GM18868 (cell line): Measurements from ENCODE around the gene TAF15.

ENCODE experiments used
- ATAC-seq: cut with Tn5 transposase; IDR thresholded peaks from one replicate; pipeline ENCODE4 v1.9.1; 2021; ENCODE audit warnings: mild to moderate bottlenecking, moderate library complexity; ENCODE audit not compliant: unreplicated experiment

TAF15 gene

DNA sequence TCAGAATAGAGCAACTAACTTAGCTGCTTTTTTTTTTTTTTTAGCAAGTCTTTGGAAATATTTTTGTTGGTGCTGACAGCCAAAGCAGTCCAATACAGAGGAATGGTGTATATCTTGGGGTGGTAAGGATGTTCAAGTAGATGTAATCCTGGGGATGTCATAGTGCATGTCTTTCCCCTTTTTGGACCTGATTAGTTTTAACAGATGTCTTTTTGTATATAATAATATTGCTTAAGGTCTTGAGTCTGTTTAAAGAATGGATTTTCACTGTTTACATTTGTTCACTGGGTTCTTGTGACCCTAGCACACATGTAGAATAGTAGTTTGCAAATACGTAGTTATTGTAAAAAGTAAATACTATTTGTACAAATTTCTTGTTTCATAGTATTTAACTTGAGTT, 7.9 kb downstream of the TAF15 start:
- ATAC-seq, result no peak

DNA sequence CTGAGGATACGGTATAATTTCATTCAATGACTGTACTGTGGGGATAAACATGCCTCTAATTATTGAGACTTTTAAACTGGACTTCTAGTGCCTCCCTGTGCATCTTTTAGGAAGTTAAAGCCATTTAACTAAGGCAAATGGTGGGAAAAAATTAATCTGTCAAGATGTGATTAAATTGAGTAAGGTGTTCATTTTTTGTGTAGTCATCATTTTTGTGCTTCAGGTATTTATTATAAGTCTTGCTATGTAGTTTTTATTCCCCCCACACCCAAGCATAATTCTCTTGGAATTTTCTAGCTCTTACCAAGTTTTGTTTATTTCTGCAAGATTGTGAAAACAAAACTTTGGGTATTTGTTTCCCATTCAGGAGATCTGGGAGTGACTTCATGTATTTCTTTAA, 10.2 kb downstream of the TAF15 start:
- no peak for ATAC-seq

DNA sequence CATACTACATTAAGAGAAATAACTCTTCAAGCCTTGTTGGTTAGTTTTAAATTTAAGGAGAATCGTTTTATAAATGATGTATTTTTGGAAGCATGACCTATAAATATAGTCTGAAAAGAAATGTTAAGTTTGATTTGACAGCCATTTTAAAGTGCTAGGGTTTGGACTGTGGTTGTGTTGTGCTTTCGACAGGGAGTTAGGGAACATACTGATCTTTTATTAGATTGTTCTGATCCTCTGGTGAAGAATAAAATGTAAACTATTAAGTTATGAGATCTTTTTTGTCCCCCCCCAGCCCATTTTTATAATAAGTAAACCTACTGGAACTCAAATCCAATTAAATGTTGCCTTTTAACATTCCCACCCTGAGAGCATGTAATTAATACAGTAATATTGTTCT, 12.0 kb downstream of the TAF15 start:
- no peak for ATAC-seq

DNA sequence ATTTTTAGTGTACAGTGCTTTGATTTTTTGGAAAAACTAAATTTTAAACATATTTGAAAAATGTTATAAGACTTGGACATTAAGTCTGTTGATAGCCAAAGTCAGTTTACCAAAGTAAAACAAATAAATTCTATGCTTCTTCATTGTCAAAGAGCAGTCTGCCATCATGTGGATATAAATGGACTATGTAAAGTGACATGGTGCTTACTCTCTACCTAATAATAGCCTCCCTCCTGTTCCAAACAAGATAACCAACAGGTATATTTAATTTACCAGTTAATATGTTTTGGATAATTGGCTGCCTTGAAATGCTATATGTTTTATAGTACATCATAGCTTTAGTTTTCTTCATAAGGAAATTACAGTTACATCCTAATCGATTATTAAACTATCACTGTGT, 15.9 kb downstream of the TAF15 start:
- no peak for ATAC-seq

DNA sequence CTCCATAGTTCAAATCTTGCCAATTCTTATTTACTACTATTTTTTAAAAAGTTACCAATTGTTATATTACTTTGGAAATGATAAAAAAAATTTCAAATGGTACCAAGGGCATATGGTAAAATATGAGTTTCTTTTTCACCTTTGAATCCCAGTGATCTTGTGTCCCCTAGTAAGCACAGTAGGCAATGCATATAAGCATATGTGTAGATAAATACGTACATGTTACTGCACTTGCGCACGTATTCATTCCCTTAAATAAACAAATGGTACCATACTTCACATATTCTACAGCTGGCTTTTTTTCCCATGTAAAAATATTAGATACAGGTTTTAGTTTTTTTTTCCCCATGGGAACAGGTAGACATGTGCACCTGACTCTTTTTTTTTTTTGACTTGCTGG, 31.8 kb downstream of the TAF15 start:
- no peak for ATAC-seq

DNA sequence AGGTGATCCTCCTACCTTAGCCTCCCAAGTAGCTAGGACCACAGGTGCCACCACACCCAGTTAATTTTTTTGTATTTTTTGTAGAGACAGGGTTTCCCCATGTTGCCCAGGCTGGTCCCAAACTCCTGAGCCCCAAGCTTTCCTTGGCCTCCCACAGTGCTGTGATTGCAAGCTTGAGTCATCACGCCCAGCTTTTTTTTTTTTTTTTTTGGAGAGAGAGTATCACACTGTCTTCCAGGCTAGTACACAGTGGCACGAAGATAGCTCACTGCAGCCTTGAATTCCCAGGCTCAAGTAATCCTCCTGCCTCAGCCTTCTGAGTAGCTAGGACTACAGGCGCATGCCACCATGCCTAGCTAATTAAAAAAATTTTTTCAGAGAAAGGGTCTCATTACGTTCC, 32.2 kb downstream of the TAF15 start:
- ATAC-seq, result no peak

DNA sequence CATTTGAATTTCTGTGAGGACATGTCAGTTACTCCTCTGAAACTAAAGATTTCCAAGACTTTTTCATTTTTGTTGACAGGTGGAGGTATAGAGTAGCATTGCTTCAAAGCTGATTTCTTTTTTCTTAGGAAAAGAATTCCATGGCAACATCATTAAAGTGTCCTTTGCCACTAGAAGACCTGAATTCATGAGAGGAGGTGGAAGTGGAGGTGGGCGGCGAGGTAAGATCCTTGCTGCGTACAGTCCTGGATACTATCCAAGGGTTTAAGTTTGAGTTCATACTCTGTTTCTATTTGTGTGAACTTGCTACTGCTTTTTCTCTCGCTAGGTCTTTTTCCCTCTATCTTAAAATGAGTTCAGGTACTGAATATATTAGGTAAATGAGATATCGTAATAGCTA, 33.0 kb downstream of the TAF15 start:
- no peak for ATAC-seq

DNA sequence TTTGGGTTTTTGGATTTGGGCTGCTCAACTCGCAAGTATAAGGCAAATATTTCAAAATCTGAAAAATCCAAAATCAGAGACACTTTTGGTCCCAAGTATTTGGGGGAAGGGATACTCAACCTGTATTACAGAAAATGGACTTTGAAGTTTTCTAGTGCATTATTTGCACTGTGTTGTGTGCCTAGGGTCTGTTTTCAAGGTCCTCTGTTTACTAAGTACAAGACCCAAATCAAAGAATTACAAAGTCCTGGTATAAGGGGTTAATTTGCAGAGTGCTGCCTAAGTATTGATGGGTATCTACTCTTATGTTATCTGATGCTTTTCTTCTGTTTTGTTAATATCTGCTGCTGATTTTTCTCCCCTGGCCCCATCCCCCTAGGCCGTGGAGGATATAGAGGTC, 34.4 kb downstream of the TAF15 start:
- ATAC-seq, result no peak

DNA sequence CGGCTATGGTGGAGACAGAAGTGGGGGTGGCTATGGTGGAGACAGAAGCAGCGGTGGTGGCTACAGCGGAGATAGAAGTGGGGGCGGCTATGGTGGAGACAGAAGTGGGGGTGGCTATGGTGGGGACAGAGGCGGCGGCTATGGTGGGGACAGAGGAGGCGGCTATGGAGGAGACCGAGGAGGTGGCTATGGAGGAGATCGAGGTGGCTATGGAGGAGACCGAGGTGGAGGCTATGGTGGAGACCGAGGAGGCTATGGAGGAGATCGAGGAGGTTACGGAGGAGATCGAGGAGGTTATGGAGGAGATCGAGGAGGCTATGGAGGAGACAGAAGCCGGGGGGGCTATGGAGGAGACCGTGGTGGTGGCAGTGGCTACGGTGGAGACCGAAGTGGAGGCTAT, 35.3 kb downstream of the TAF15 start:
- no peak for ATAC-seq

DNA sequence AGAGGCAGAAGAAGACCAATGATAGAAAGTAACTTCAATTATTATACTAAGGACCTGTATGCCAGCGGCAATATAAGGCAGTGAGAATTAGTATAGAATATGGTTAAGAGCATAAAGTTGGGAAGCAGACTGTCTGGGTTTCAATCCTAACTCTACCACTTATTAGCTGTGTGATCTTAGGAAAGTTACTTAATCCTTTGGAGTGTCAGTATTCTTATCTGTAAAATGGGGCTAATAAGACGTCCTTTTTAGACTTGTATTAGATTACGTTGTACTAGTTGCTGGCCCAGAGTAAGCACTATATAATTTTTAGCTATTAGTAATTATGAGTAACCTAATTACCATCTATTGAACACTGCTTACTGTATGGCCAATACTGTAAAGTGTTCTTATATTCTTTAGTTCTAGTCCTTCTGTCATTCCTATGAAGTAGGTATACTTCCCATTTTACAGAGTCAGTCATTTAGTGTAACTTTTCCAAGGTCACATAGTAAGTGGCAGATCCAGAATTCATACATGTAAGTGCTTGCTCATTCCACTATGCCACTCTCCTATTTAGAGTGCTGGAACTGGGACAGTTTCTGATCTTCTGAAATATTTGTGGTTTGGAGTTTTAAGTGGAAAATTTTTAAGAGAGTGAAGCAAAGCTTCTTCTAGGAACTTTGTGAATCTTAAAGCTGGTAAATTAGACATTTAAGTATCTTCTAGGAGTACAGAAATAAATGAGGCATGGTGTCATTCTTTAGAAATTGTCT, 36.9 kb downstream of the TAF15 start:
- ATAC-seq, result no peak

DNA sequence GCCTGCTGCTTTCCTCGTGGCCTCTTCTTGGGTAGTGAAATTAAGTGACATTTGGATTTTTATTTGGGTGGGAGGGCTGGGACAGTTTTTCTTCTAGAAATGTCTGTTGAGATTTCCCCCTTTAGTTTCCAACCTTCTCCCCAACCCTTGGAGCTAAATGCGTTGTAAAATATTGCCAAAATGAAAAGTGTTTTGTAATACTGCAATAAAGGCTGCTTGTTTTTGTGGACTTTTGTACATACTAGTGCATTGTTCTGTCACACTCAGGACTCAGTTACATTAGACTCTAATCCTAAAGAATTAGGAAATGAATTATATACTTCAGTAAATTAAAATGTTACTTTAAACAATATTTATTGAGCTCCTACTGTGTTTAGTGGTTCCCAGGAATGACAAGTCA, 37.7 kb downstream of the TAF15 start:
- no peak for ATAC-seq

DNA sequence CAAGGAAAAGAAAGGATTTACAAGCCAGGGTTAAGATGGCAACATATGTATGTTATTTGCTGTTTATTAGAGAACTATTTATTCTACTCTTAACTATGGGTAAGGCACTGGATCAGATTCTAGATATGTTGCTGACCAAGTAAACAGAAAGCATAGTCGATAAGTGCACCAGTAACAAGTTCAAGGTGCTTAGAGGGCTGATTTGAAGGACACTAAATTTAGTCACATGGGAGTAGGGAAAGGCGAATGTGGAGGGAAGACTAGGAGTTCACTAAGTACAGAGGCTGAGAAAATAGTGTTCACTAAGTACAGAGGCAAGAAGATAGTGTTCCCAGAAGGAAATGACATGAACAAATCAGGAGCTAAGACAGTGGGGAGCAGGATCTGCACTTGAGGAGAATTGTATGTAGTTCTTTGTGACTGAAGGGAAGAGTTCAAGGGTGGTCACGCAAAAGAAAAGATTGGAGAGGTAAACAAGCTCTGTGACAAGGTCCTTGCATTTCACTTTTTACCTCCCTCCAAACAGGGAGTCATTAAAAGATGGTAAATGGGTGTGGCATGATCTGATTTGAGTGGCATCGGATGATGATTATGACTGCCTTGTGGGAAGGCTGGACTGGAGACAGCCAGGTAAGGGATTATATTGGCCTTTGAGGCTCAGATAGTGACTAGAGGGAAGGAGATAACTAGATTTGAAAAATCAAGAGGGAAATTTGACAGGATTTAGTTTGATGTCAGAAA, 38.5 kb downstream of the TAF15 start:
- no peak for ATAC-seq

DNA sequence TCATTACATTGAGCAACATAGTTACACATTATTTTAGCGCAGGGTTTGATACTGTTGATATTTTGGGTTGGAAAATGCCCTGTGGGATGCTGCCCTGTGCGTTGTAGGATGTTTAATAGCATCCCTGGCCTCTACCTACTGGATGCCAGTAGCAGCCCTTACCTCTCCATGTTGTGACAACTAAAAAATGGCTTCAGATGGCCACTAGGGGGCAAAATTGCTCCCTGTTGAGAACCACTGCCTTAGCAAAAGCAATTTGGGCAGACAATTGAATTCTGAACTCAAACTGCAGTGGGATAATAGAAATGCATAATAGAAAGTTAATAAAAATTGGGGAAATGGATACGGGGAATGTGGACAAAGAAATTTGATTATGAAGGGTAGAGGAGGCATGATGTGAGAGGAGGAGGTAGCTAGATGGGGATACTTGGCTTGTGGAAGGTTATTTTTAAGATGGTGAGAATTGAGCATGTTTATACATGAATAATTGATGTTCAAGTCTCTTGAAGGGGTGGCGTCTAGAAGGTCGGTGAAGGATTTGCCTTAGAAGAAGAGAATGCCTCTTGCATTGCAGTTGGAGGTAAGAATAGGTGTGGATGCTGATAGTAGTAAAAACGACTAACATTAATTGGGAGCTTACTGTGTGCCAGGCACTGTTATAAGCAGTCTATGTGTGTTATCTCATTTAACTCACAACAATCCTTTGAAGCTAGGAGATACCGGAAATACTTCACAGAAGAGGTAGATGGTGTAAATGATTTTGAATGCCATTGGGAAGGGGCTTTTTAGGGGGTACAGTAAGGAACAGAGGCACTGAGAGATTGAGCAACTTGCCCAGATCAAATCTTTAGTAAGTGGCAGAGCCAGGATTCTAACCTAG, 40.4 kb downstream of the TAF15 start:
- ATAC-seq, result no peak

DNA sequence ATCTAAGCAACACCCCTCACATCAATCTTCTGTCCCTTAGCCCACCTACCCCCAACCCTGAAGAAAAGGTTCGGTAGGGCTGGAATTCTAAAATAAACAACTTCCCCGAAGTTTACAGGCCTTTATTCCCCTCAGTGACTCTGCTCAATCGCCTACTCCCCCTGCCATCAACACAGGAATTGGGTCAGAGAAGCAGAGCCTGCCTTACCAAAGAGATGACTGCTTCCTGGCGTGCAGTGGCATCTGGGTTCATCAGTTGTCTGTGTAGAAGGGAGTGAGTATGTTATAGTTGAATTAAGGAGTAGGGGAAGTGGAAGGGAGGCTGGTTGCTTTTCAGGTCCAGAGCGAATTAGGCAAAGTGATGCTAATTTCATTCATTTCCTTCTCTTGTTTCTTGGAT, 46.7 kb downstream of the TAF15 start:
- no peak for ATAC-seq

DNA sequence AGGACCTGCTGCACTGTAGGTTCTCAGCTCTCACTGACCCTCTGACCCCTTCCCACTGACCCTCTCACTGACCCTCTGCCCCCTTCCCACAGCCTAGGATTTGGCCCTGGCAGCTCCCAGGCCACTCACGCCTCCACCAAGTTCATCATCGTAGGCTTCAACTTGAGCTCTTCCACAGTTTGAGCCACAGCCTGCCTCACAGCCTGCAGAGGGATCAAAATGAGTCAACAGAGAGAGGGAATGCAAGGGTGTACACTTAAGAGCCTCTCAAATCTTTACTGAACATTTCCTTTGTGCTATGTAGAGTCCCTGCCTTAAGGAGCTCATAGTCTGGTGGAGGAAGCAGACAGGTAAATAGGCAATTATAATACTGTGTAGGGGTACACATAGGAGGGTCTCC, 47.3 kb downstream of the TAF15 start:
- no peak for ATAC-seq

DNA sequence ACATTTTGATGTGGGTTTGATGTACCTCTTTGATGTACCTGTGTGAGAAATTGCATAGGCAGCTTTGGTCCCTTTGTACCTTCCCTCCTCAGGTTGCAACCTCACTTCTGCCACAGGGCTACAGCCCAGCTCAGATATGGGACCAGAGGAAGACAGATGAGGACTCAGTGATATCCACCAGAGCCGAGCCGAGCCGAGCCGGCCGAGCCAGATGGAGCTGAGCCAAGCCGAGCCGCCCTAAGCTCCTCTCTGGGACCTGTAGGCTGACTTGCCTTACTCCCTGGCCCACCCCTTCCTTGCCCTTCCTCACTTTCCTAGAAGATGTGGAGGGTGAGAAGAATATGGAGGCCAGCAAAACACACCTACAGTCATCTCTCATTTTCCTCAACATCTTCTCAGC, 55.6 kb downstream of the TAF15 start:
- ATAC-seq, result no peak

DNA sequence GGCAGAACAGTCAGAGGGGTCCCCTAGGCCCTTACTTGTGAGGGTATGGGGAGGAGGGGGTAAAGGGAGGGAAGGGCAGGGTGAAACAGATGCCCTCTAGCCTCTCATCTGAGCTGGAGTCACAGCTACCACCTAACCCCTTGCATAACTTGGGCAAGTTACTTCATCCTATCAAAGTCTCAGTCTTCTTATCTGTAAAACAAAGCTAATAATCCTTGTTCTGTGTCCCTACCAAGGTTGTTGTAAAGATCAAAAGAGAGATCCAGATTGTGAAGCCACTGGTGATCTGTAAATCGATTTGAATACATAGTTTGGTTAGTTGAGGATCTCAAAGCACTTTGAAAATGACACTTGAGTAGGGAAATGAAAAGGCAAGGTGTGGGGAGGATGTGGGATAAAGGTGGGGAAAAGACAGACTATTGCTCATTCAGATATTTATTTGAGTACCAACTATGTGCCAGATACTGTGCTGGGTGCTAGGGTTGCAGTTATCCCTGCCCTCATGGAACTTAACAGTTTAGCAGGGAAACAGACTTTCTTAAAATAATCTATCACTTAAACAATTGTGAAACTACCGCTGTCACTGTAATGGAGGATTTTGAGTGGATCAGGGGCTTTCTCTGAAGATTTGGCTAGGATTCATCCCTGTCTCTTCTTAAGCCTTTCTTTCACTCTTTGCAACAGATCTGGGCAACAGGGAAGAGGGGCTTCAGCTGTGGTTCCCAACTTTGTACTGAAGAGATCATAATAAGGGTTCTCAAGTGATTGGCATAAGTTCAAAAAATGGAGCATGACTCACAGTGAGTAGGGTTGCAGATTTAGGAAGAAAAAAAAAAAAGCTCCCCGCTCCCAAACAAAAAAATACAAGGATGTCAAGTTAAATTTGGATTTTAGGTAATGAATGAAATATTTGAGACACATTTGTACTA, 56.4 kb downstream of the TAF15 start:
- no peak for ATAC-seq

DNA sequence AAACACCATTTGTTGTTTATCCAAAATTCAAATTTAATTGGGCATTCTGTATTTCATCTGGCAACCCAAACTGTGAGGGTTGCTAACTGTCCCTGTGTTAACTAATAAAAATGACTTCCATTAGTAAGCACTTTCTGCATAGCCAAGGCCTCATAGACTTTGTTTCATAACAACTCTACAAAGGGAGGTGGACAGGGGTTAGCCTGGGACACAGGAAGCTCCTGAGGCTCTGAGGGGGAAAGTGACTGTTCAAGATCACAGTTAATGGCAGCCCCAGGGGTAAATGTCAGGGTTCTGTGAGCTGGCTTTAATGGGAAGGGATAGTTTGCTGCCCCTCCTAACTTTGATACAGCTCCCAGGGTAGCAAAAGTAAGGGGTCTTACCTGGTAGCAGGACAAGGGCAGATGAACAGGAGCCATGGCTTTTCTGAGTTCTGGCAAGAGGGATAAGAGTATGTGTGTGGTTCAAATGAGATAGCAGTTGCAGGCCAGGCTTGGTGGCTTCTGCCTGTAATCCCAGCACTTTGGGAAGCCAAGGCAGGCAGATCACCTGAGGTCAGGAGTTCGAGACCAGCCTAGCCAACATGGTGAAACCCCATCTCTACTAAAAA, 57.2 kb downstream of the TAF15 start:
- no peak for ATAC-seq

DNA sequence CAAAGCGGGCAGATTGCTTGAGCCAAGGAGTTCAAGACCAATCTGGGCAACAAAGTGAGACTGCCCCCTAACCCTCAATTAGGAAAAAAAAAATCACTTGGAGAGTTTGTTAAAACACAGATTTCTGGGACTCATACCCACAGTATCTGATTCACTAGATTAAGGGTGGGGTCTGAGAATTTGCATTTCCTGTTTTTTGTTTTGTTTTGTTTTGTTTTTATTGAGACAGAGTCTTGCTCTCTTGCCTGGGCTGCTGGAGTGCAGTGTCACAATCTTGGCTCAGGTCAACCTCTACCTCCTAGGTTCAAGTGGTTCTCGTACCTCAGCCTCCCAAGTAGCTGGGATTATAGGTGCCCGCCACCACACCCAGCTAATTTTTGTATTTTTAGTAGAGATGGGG, 58.3 kb downstream of the TAF15 start:
- ATAC-seq, result no peak

DNA sequence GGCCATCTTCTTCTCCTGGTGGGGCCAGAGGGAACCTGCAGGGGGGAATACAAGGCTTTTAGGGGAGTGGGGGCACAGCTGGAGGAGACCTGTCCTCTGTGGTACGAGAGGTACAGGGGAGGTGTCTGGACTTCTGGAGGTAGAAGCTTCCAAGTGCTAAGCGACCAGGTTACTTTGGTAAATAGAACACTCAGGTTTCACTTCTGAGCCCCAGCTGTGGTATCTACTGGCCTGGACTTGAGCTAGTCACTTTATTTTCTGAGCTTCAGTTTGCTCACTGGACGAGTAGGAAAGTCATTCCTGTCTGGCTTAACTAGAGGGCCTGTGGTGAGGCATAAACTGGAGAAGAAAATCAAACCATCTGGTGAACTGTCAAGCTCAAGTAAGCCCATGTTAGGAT, 59.5 kb downstream of the TAF15 start, which contains the start of gene HEATR9:
TSS of gene HEATR9 (minus strand) at position 155 of the 400 bp plus-strand sequence. CDS start at position 6, 149 bp downstream.
- ATAC-seq, result no peak
